NT2/D1 (cell line): ENCODE results near the gene LRRC3.

Source experiments
- SUZ12 ChIP-seq: IDR thresholded peaks from 2 replicates; pipeline ENCODE4 v1.6.1; 2011; ENCODE audit not compliant: insufficient read length, insufficient read depth; ENCODE audit errors: extremely low read depth
- YY1 ChIP-seq: IDR thresholded peaks from 2 replicates; pipeline ENCODE4 v1.6.1; 2011; ENCODE audit not compliant: insufficient read length, insufficient read depth

DNA sequence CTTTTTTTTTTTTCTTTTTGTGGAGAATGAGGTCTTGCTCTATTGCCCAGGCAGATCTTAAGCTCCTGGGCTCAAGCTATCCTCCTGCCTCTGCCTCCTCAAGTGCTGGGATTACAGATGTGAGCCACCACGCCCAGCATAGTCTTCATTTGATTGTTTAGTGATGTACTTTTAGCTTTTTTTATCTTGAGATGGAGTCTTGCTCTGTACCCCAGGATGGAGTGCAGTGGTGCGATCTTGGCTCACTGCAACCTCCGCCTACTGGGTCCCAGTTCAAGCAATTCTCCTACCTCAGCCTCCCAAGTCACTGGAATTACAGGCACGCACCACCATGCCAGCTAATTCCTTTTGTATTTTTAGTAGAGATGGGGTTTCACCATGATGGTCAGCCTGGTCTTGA lies 24.0 kb upstream of the LRRC3 start:
- TF ChIP-seq YY1 (no peak), SUZ12 (no peak)
